Measurements from ENCODE around the gene CTSA.
"Not testable (repeated sequence)": the region's sequence is repeated elsewhere in the genome, so short reads cannot be mapped to it uniquely, and the experiment has no call there.

CTSA gene

DNA sequence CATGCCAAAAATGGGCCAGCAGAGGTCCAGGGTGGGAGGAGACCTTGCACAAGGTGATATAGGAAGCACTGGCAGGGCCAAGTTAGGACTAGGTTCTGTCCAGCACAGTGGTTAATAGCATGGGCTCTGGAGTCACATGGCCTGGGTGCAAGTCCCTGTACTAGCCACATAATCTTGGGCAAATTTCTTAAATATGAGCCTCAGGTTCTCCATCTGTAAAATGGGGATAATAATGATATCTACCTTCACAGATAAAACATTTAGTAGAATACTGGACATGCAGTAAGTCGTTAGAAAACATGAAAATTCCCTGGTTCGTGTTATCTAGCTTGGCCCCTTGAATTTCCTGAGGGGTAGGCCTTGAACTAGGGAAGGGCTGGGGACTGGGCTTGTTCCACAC, 6.2 kb downstream of the CTSA start:
- DNase-seq, result no peak

DNA sequence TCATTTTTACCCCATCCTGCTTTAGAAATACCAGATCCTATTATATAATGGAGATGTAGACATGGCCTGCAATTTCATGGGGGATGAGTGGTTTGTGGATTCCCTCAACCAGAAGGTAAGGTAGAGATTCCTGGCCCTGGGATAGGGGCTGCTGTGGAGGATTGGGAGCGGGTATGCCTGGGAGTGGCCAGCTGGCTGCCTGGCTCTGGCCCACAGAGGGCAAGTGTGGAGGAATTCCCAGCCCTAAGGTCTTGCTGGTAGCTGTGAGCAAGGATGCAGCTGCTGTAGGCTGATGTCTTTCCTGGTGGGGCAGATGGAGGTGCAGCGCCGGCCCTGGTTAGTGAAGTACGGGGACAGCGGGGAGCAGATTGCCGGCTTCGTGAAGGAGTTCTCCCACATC, 6.6 kb downstream of the CTSA start:
- DNase-seq, result no peak

DNA sequence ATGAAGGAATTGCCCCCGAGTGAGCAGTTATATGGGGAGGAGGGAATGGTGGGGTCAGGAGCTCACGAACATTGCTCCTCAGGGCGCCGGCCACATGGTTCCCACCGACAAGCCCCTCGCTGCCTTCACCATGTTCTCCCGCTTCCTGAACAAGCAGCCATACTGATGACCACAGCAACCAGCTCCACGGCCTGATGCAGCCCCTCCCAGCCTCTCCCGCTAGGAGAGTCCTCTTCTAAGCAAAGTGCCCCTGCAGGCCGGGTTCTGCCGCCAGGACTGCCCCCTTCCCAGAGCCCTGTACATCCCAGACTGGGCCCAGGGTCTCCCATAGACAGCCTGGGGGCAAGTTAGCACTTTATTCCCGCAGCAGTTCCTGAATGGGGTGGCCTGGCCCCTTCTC, 7.2 kb downstream of the CTSA start:
- no peak for DNase-seq

DNA sequence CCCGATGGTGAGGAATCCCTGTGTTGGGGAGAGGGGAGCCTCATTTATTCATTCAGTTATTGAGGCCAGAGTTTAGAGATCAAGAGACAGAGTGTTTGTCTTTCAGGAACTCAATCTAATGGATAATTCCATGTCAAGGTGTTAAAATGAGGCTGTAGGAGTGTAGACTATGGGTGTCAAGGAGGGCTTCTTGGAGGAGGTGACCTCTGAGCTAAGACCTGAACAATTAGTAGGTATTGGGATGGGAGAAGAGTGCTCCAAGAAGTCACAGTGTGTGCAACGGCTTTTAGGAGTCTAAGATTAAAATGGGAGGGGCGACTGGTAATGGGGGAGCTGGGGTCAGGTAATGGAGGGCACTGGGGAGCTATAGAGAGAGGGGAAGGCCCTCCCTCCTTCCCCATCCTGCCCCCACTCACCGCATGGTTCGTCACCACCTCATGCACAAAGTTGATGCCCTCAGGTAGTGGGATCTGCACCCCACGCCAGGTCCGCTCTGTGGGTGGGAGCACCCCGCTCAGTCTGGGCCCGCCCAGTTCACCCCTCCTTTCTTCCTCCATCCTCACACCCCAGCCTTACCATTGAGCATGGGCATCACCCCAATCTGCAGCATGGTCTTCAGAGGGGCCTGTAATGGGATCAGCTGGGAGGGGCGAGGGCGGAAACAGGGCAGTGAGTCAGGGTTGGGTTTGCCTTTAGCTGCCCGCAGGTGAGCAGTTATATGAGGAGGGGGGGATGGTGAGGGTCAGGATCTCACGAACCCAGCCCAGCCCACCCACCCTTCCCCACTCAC, 8.1 kb downstream of the CTSA start:
- DNase-seq, result no peak

DNA sequence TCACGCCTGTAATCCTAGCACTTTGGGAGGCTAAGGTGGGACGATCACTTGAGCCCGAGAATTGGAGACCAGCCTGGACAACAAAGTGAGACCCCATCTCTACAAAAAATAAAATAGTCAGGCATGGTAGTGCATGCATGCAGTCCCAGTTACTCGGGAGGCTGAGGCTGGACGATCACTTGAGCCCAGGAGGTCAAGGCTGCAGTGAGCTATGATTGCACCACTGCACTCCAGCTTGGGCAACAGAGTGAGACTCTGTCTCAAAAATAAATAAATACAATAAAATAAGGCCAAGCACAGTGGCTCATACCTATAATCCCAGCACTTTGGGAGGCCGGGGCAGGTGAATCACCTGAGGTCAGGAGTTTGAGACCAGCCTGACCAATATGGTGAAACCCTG, 10.2 kb downstream of the CTSA start:
- not testable (repeated sequence) for DNase-seq

DNA sequence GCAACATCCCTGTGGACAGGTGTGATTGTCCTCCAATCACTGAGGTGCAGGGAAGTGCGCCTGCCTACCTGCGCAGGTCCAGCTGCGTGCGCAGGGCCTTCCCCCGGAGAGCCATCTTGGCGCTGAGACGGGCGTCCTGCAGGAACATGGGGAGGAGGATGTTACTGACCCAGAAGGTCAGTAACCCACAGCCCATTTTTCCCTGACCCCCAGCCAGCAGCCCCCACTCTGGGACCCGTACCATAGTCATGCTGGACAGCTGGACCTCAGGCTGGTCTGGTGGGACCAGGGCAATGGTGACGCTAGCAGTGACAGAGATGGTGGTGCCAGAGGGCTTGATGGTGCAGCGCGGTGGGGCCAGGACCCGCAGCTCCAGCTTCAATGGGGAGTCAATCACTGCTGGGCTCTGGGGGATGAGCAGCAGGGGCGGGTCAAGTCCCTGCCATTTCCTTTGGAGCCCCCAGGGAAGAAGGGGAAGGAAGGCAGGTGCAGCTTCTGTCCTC, 11.1 kb downstream of the CTSA start:
- DNase-seq, result no peak

DNA sequence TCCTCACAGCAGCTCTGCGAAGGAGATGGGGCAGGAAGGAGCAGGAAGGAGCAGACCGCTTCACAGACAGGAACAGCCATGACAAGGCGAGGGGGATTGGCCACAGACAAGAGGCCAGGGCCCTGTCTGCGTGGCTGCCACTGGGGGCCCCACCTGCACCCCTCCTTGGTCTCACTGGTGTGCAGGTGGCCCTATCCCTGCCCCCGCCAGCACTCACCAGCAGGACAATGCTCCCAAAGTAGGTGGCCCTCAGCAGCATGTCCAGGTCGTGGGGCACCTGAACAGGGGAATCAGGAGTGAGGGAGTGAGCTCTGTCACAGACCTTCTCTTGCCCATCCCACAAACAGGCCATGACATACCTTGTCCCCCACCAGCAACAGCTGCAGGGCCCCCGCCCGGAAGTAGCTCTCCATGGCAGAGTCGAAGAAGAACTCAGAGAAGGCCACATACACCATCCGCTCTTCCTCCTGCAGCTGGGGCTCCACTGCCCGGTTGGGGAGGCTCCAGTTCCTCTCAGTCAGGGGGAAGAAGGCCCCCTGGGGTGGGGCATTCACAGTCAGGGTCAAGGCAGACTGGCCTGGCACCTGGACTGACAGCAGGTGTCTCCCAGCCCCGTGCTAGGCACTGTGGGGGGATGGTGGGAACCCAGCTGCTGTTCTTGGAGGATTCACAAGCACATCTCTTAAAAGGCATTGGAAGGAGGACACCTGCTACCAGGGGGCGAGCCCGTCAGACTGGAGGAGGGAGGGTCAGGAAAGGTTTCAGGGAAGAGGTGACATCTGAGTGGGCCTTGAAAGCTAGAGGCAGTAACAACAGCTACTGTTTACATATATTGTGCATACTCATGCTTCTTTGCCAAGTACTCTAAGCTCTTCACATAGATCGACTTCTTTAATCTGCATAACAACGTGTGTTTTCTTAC, 13.7 kb downstream of the CTSA start:
- no peak for DNase-seq

DNA sequence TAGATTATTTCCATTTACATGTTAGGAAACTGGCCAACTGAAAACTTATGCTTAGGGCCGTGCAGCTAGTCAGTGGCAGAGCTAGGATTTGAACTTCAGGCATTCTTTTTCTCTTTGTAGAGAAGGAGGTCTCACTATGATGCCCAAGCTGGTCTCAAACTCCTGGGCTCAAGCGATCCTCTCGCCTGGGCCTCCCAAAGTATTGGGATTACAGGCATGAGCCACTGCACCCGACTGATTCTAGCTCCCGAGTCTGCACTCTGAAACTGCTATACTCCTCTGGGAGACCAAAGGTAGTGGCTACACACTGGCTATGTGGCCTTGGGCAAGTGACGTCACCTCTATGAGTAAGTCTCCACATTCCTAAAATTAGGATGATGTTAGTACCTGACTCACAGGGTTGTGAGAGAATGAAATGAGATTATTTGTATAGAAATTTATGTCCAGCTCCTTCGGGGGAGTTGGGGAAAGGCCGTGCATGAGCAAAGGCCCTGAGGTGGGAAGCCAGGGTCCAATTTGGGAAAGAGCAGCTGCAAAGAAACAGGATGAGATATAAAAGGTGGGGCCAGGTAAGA, 14.5 kb downstream of the CTSA start:
- no peak for DNase-seq

DNA sequence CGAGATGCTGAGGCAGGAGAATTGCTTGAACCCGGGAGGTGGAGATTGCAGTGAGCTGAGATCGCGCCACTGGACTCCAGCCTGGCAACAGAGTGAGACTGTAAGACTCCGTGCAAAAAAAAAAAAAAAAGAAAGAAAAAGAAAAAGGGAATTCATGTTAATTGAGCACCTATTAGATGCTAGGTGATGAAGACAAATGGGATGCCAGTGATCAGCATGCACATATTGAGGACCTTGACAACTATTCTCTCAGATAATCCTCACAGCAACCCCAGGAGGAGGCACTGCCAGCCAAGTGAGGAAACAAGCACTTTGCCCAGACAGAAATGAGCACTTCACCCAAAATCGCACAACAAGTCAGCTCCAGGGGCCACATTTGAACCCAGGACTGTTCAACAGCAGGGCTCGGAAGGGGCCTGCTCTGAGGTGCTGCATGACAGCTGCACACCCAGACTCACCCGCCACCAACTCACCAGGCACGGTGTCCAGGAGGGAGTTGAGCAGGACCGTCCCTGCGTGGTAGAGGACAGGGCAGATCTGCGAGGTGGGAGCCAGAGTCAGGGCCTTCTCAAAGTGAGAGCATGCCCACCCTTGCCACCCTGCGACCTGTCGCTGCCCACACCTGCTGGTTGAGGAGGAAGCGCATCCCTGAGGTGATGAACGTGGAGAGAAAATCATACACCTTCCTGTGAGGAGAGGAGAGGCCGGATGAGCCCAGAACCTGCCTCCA, 16.2 kb downstream of the CTSA start:
- DNase-seq, result no peak

DNA sequence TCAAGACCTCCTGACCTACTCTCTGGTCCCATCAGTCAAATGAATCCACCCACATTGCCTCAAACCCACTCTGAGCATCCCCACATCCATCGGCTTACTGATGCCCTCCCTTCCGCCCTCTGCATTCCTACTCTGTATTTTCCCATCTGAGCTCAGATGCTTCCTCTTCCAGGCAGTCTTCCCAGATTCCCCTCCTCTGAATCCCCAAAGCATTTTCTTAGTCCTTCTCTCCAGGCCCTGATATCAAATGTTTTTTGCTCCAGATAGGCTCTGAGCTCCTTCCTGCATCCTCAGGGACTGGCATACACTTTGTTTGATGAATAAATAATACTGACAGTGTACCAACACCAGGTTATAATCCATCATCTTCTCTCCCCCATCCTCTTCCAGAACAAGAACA, 16.9 kb downstream of the CTSA start:
- DNase-seq, result no peak

DNA sequence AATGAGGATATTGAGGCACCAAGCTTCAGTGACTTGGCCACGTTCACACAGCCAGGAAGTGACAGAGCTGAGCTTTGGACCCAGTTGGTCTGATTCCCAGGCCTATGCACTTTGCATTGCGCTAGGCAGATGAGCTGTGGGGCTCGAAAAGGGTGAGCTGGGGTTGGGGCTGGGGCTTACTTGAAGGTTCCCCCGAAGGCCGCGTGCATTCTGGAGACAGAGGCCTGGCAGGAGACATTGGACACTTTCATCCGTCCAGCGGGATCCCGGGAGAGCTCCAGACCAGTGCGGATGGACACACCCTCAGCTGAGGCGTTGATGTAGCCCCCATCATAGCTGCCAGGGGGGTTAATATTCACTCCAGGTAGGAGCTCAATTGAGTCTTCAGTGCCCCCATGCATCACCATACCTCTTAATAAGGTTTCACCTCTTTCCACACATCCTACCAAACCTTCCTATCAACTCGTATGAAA, 18.2 kb downstream of the CTSA start:
- DNase-seq, result no peak

DNA sequence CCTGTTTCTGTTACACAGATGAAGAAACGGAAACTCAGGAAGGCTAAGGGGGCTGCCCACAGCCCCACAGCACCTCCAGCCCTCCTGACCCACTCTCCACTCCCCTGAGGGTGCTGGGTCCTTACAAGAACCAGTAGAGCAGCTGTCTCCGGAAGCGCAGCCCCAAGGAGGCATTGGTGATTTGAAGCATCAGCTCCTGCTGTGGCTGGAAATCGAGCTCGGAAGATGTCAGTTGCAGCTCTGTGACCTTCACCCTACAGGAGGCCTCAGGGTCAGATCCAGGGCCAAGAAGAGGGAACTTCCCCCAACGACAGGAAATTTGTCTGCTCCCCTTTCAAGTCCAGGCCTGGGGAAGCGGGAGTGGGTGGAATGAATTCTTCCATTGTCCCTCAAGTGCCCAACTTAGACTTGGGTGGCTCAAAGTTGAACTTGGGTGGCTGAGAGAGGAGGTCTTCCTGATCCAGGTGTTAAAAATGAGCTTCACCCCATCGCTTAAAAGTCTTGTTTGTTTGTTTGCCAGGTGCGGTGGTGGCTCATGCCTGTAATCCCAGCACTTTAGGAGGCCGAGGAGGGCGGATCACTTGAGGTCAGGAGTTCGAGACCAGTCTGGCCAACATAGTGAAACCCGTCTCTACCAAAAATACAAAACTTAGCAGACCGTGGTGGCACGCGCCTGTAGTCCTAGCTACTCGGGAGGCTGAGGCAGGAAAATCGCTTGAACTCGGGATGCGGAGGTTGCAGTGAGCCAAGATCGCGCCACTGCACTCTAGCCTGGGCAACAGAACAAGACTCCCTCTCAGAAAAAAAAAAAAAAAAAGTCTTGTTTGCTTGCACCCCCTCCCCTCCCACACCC, 18.9 kb downstream of the CTSA start:
- DNase-seq, result no peak

DNA sequence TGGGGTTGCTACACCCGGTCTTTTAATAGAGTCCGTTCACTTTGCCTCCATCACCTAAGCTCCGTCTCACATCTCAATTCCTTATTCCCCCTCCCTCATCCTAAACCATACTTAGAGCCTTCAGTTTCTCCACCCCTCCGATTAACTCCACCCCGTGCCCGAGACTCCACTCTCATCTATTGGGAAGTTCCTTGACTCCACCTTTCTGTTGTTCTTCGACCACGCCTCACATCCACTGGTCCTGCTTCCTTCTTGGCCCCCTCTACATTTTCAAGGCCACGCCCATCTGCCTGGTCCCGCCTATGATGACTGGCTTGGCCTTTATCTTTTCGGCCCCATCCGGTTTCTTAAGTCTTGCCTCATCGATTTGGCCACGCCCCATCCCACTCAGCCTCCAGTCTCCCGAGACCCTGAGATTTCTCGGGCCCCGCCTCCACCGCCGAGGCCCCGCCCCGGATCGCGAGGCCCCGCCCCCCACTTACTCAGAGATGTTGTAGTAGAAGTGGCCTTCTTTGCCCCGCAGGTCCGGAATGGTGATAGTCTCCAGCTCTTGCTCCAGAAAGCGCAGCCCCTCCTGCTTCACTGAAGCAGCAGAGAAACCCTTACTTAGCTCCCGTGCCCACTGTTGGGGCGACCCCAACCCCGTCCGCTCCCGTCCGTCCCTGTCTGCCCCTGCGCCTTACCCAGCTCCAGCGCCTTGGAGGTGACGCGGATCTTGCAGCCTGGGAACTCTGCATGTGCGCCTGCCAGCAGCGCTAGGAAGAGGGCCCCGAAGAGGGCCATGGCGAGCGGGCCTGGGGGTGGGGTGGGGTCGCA, 19.7 kb downstream of the CTSA start:
- peak; percentile 100 for DNase-seq

DNA sequence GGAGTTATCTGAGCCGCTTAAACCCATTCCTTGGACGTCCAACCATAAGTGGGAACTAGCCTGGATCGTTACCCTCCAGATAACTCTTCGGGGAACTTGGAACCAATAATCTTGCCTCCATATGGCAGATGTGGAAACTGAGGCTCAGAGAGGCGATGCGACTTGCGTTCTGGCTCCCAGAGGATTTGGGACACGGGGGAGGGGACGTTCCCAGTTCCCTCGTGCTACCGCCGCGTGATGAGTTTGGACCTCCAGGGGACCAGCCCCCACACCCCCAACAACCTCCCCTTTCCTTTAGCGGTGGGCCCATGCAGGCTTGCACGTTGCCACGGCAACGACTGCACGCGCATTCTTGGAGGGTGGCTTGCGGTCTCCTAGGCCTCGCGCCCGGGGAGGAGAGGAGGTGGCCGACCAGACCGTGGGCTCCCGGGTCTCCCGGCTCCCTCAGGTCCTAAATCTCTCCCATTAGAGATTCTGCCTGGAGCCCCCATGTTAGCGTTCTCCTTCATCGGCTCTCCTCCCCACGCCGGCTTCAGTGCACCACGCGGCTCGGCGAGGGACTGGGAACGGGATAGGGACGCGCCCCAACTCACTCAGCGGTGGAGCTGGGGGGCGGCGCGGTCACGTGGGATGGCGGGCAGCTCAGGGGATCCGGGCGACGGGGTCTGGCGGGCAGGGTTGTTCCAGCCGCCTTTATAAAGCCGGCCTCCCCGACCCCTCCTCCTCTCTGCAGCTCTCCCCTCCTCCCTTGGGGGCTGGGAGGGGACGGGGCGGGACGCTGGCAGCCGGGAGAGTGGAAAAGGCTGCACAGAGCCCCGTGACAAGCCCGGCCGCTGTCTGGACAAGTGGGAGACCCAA, 20.6 kb downstream of the CTSA start, which contains the start of gene PLTP:
Gene PLTP (minus strand): TSS at position 670 of the 858 bp plus-strand sequence. CDS start 703 bp downstream, outside the sequence.
- peak; percentile 52 for DNase-seq

DNA sequence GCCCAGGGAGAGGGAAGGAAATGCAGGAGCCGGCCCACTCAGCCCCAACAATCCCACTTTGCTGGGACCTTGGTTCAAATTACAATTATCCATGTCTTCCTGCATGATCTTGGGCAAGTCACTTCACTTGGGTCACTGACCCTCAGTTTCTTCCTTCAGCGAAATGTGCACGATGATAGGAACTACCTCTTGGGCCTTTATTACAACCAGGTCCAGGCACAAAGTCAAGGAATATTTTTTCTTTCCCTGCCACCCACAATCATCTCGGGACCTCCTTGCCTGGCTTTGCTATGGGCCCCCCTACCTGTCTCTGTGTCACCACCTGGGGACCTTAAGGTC, 21.2 kb downstream of the CTSA start:
- DNase-seq, result no peak

DNA sequence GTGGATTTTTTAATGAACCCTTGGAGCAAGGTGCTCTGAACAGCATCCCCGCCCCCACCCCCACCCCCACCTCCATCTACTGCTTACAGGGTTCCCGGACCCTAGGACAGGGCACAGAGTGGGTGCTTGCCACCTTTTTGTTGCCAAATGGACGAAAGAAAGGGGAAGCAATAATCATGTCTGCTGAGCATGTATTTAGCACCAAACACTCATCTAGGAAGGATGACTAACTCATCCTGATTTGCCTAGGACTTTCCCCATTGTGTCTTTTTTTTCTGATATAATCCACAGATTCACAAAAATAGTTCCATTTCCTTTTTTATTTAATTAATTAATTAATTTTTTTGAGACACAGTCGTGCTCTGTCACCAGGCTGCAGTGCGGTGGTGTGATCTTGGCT, 22.0 kb downstream of the CTSA start:
- no peak for DNase-seq

DNA sequence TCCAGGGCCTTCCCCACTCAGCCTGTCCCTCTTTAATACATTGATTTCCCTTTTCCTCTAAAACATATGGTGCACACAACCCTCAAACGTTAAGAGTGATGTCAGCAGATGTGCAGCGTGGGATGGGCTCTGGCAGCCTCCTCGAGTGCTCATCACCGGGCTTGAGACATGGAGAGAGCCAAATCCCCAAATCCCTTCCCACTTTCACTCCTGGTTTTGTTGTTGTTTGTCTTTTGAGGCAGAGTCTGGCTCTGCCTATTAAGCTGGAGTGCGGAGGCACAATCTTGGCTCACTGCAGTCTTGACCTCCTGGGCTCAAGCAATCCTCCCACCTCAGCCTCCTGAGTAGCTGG, 26.6 kb downstream of the CTSA start:
- DNase-seq, result no peak

DNA sequence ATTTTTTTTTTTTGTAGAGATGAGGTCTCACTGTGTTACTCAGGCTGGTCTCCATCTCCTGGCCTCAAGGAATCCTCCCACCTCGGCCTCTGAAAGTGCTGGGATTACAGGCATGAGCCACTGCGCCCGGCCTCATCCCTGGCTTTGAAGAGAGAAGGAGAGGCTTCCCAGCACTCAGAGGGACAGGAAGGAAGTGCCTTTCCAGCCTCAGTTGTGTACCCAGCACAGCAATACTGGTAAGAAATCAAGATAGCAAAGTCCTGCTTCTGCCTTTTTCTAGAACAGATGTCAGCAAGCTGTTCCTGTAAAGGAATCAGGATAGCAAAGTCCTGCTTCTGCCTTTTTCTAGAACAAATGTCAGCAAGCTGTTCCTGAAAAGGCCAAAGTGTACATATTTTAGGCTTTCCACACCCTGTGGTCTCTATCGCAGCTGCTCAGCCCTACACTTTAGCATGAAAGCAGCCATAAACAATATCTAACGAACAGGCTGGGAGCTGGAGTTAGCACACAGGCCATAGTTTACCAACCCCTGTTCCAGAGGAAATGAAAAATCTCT, 27.1 kb downstream of the CTSA start:
- DNase-seq, result no peak

DNA sequence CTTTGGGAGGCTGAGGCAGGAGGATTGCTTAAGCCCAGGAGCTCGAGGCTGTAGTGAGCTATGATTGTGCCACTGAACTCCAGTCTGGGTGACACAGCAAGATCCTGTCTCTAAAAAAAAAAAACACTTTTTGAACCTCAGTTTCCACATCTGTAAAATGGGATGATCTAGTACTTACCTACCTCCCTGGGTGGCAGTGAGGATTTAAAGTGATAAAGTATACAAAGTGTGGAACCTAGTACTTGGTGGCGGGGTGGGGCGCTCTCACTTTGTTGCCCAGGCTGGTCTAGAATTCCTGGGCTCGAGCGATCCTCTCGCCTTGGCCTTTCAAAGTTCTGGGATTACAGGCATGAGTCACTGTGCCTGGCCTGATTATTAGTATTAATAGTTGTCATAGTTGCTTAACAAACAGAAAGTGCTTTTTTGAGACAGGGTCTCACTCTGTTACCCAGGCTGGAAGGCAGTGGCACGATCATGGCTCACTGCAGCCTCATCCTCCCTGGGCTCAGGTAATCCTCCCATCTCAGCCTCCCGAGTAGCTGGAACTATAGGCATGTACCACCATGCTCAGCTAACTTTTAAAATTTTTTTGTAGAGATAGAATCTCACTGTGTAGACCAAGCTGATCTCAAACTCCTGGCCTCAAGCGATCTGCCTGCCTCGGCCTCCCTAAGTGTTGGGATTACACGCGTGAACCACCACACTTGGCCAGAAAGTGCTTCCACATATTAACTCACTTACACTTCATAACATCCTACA, 27.8 kb downstream of the CTSA start:
- DNase-seq, result no peak

Measured in NCI-H146 (cell line).